NT2/D1 (cell line): ENCODE results near the gene SDCCAG8.

Source experiments
- SUZ12 ChIP-seq: IDR thresholded peaks from 2 replicates; pipeline ENCODE4 v1.6.1; 2011; ENCODE audit not compliant: insufficient read length, insufficient read depth; ENCODE audit errors: extremely low read depth
- YY1 ChIP-seq: IDR thresholded peaks from 2 replicates; pipeline ENCODE4 v1.6.1; 2011; ENCODE audit not compliant: insufficient read length, insufficient read depth
- ZNF274 ChIP-seq: IDR thresholded peaks from 2 replicates; pipeline ENCODE4 v1.6.1; 2011; ENCODE audit warnings: mild to moderate bottlenecking, low read depth, low read length

- TF ChIP-seq YY1 = no peak
- no peak for TF ChIP-seq SUZ12
- no peak for TF ChIP-seq ZNF274
Measured at GRCh38 chr1:243375596-243375995, 119.8 kb downstream of the SDCCAG8 start.
